WTC11 (cell line): ENCODE measurements around the gene CD9. TPM values are rescaled to one million over a fixed set of nuclear protein-coding genes. Genes with fewer than 3 reads are reported as not detected.

ENCODE experiments used
- ATAC-seq: fragments of 200-7000 bp; cut with Tn5 transposase; 2 replicates; pipeline ENCODE4 v1.10.0; 2021; ENCODE audit warnings: mild to moderate bottlenecking, moderate library complexity
- CTCF ChIA-PET: fragments of 300-600 bp; sonication (Branson Sonifier 250); formaldehyde crosslinking; loops from one replicate; lab custom pipeline; 2021; ENCODE audit warnings: antibody characterized with exemption; lab: Charles Lee
- POLR2A ChIA-PET: fragments of 350-600 bp; sonication (Branson Sonifier 250); formaldehyde crosslinking; loops from one replicate; lab custom pipeline; 2021; ENCODE audit warnings: antibody characterized with exemption; lab: Charles Lee
- DNase-seq: peaks from one replicate; pipeline ENCODE4 v3.0.0; 2021; ENCODE audit warnings: low spot score
- H3K27ac Mint-ChIP-seq: 2 replicates; pipeline ENCODE4 v1.8.0; 2021; ENCODE audit warnings: mixed read lengths
- H3K27me3 Mint-ChIP-seq: 2 replicates; pipeline ENCODE4 v1.8.0; 2021; ENCODE audit warnings: low read depth, mild to moderate bottlenecking, moderate library complexity, mixed read lengths
- H3K36me3 Mint-ChIP-seq: 2 replicates; pipeline ENCODE4 v1.8.0; 2021; ENCODE audit warnings: mixed read lengths
- H3K4me1 Mint-ChIP-seq: 2 replicates; pipeline ENCODE4 v1.8.0; 2022; ENCODE audit warnings: mixed read lengths
- H3K4me3 Mint-ChIP-seq: 2 replicates; pipeline ENCODE4 v1.8.0; 2021; ENCODE audit warnings: mild to moderate bottlenecking, moderate library complexity, mixed read lengths
- H3K9me3 Mint-ChIP-seq: 2 replicates; pipeline ENCODE4 v1.8.0; 2021; ENCODE audit warnings: mixed read lengths
- ATF1 ChIP-seq: sonication (generic); formaldehyde crosslinking; IDR thresholded peaks from 2 replicates; pipeline ENCODE4 v1.8.1; 2023; ENCODE audit warnings: mild to moderate bottlenecking, moderate library complexity, missing genetic modification reagents
- ATF2 ChIP-seq: sonication (generic); formaldehyde crosslinking; IDR thresholded peaks from 2 replicates; pipeline ENCODE4 v1.8.1; 2022; ENCODE audit warnings: low read depth, missing genetic modification reagents, borderline replicate concordance
- CREB1 ChIP-seq: sonication (generic); formaldehyde crosslinking; IDR thresholded peaks from 2 replicates; pipeline ENCODE4 v1.8.0; 2023; ENCODE audit warnings: mild to moderate bottlenecking, missing genetic modification reagents
- E2F5 ChIP-seq: sonication (generic); formaldehyde crosslinking; IDR thresholded peaks from 2 replicates; pipeline ENCODE4 v1.8.1; 2022; ENCODE audit warnings: mild to moderate bottlenecking, moderate library complexity, missing genetic modification reagents
- ELF4 ChIP-seq: sonication (generic); formaldehyde crosslinking; IDR thresholded peaks from 2 replicates; pipeline ENCODE4 v1.8.1; 2022; ENCODE audit warnings: low read depth, mild to moderate bottlenecking, moderate library complexity, missing genetic modification reagents
- EMX1 ChIP-seq: fragments of 250-450 bp; sonication (Bioruptor Pico); IDR thresholded peaks from 2 replicates; pipeline ENCODE4 v1.8.0; 2021; ENCODE audit warnings: mild to moderate bottlenecking
- ESRRA ChIP-seq: sonication (generic); formaldehyde crosslinking; IDR thresholded peaks from 2 replicates; pipeline ENCODE4 v1.8.1; 2022; ENCODE audit warnings: mild to moderate bottlenecking, missing genetic modification reagents, borderline replicate concordance
- FOXJ3 ChIP-seq: sonication (generic); formaldehyde crosslinking; IDR thresholded peaks from 2 replicates; pipeline ENCODE4 v1.9.0; 2021; ENCODE audit warnings: missing genetic modification reagents, mild to moderate bottlenecking, borderline replicate concordance
- FOXK1 ChIP-seq: sonication (generic); formaldehyde crosslinking; IDR thresholded peaks from 2 replicates; pipeline ENCODE4 v1.8.0; 2022; ENCODE audit warnings: mild to moderate bottlenecking, moderate library complexity, missing genetic modification reagents
- HMGA2 ChIP-seq: fragments of 250-450 bp; sonication (Bioruptor Pico); IDR thresholded peaks from 2 replicates; pipeline ENCODE4 v1.4.0; 2021; ENCODE audit warnings: mild to moderate bottlenecking, moderate library complexity
- MAX ChIP-seq: sonication (generic); formaldehyde crosslinking; IDR thresholded peaks from 2 replicates; pipeline ENCODE4 v1.8.0; 2022; ENCODE audit warnings: mild to moderate bottlenecking, missing genetic modification reagents
- NFYB ChIP-seq: sonication (generic); formaldehyde crosslinking; conservative IDR thresholded peaks from 2 replicates; pipeline ENCODE4 v1.8.0; 2022; ENCODE audit warnings: low read depth, missing genetic modification reagents
- OVOL2 ChIP-seq: fragments of 250-450 bp; sonication (Bioruptor Pico); IDR thresholded peaks from 2 replicates; pipeline ENCODE4 v1.9.0; 2021; ENCODE audit warnings: mild to moderate bottlenecking, borderline replicate concordance
- RORB ChIP-seq: fragments of 250-450 bp; sonication (Bioruptor Pico); IDR thresholded peaks from 2 replicates; pipeline ENCODE4 v1.9.0; 2021; ENCODE audit warnings: mild to moderate bottlenecking
- SMAD3 ChIP-seq: sonication (generic); formaldehyde crosslinking; IDR thresholded peaks from 2 replicates; pipeline ENCODE4 v1.8.0; 2022; ENCODE audit warnings: missing genetic modification reagents, mild to moderate bottlenecking, borderline replicate concordance
- SOX15 ChIP-seq: fragments of 250-450 bp; sonication (Bioruptor Pico); IDR thresholded peaks from 2 replicates; pipeline ENCODE4 v1.9.0; 2021; ENCODE audit warnings: mild to moderate bottlenecking
- TCF7 ChIP-seq: sonication (generic); formaldehyde crosslinking; IDR thresholded peaks from 2 replicates; pipeline ENCODE4 v1.8.0; 2022; ENCODE audit warnings: mild to moderate bottlenecking, low read depth, missing genetic modification reagents, moderate library complexity
- ZMAT4 ChIP-seq: fragments of 250-450 bp; sonication (Bioruptor Pico); IDR thresholded peaks from 2 replicates; pipeline ENCODE4 v1.9.0; 2021; ENCODE audit warnings: mild to moderate bottlenecking
- ZNF532 ChIP-seq: fragments of 250-450 bp; sonication (Bioruptor Pico); IDR thresholded peaks from 2 replicates; pipeline ENCODE4 v1.9.0; 2021; ENCODE audit warnings: mild to moderate bottlenecking, borderline replicate concordance
- total RNA-seq: library from RNA; stranded (reverse); gene quantifications from 3 replicates; pipeline ENCODE4 v1.2.3, GENCODE V29; 2021

CD9 gene
- total RNA-seq, 1 experiment from 2014 or later = 260 TPM

DNA sequence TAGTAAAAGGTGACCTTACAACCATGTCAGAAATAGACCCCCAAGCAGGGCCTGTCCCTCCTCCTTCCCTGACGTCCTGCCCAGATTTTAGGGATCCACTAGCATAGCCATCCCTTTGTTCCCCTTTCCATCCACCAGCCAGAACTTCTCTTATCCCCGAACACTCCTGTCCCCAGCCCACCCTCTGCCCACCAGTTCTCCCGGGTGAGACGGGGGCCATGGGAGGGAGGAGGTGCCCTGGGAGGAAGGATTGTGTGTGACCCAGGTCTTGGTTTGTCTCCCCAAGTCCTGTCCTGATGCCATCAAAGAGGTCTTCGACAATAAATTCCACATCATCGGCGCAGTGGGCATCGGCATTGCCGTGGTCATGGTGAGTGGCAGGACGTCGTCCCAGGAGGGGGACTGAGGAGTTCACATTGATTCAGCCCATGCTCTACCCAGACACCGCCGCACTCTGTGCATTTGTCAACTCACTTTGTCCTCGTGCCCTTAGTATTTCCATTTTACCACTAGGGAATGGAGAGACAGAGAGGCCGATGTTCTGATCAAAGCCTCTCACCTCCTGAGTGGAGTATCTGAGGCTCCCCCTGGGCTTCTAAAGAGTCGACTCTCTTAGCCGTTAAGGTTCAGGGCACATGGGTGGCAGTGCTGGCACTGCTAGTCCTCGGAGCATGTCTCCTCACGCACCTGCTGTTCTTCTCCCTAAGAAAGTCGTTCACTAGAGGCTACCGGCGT lies 35.9 kb downstream of the CD9 start:
- Mint-ChIP-seq H3K36me3 (peaks cover 78% of the 10 kb centered on the region), H3K9me3 (no peaks in the 10 kb centered on the region), H3K4me3 (no peak overlapping the region), H3K27me3 (no peaks in the 10 kb centered on the region), H3K4me1 (peaks cover 24% of the 10 kb centered on the region), H3K27ac (peak overlapping the region; percentile 67; the same call in 1 of the 2 replicates)
- DNase-seq = no peak
- POLR2A ChIA-PET = no interaction called here
- ATAC-seq = no peak
- TF ChIP-seq ATF1 (CRISPR knock-in tag) (no peak), E2F5 (CRISPR knock-in tag) (no peak), ZMAT4 (CRISPR knock-in tag) (no peak), ELF4 (CRISPR knock-in tag) (no peak), FOXK1 (CRISPR knock-in tag) (no peak), TCF7 (no peak), HMGA2 (CRISPR knock-in tag) (no peak), MAX (CRISPR knock-in tag) (no peak), SOX15 (CRISPR knock-in tag) (no peak), OVOL2 (CRISPR knock-in tag) (no peak), ATF2 (CRISPR knock-in tag) (no peak), NFYB (CRISPR knock-in tag) (no peak), FOXJ3 (no peak), EMX1 (CRISPR knock-in tag) (no peak), SMAD3 (CRISPR knock-in tag) (no peak), RORB (CRISPR knock-in tag) (no peak), ESRRA (CRISPR knock-in tag) (no peak)
- CTCF ChIA-PET = no interaction called here

GRCh38 chr12:6236641-6236940 lies 36.4 kb downstream of the CD9 start:
- ChIA-PET CTCF (no interaction called here), POLR2A (no interaction called here)
- no peaks in the 10 kb centered on the region for H3K9me3 Mint-ChIP-seq
- TF ChIP-seq MAX (CRISPR knock-in tag) (no peak), ZNF532 (CRISPR knock-in tag) (no peak), CREB1 (CRISPR knock-in tag) (no peak)
- H3K27ac Mint-ChIP-seq = no peak overlapping the region
- no peaks in the 10 kb centered on the region for H3K27me3 Mint-ChIP-seq
- ATAC-seq (no peak), DNase-seq (no peak)
- peaks cover 78% of the 10 kb centered on the region for H3K36me3 Mint-ChIP-seq
- no peak overlapping the region for H3K4me3 Mint-ChIP-seq
- H3K4me1 Mint-ChIP-seq = peaks cover 20% of the 10 kb centered on the region
